Suprapubic skin (tissue), 4 donors: Measurements from ENCODE around the gene GAS2L2.

ENCODE experiments used
- CTCF ChIP-seq, 2 donors: fragments of 200-600 bp in 1 of 2; fragments of 450-650 bp in 1 of 2; sonication (generic) in 1 of 2; IDR thresholded peaks; one replicate each; pipeline ENCODE4 v1.5.1; 2016 to 2019; ENCODE audit warnings: antibody characterized with exemption in 2 of 2, mild to moderate bottlenecking in 1 of 2, moderate library complexity in 1 of 2
- EP300 ChIP-seq: sonication (generic); formaldehyde crosslinking; IDR thresholded peaks from one replicate; pipeline ENCODE4 v1.6.1; 2017; ENCODE audit warnings: antibody characterized with exemption
- POLR2A ChIP-seq, 2 donors: fragments of 450-650 bp; IDR thresholded peaks; one replicate each; pipeline ENCODE4 v1.6.1; 2017; ENCODE audit warnings: antibody characterized with exemption in 2 of 2, mild to moderate bottlenecking in 2 of 2, moderate library complexity in 2 of 2
- POLR2AphosphoS5 ChIP-seq, 3 donors: sonication (generic); formaldehyde crosslinking; IDR thresholded peaks; one replicate each; pipeline ENCODE4 v1.6.1; 2017; ENCODE audit warnings: antibody characterized with exemption in 3 of 3

GRCh38 chr17:35748979-35749378, 4.1 kb downstream of the GAS2L2 start:
- TF ChIP-seq CTCF (IDR thresholded peaks at IDR 0.05) (no peak), EP300 (no peak), POLR2AphosphoS5 (IDR thresholded peaks at IDR 0.05) (no peak), POLR2A (IDR thresholded peaks at IDR 0.05) (no peak)
